HepG2 (cell line): ENCODE data around the gene GSTM4. TPM values are rescaled to one million over a fixed set of nuclear protein-coding genes. Genes with fewer than 3 reads are reported as not detected.

ENCODE experiments used
- ATAC-seq: fragments of 200-7000 bp; cut with Tn5 transposase; 3 replicates; pipeline ENCODE4 v1.9.1; 2020; ENCODE audit warnings: mild to moderate bottlenecking, moderate library complexity
- BruUV-seq: library from RNA; stranded (reverse); fragments of 400-500 nt; replicated peaks from 2 replicates; lab custom pipeline; 2021; lab: Mats Ljungman, UMichigan
- CTCF ChIA-PET: fragments of 300-600 bp; formaldehyde crosslinking; extraction: SDS; loops from one replicate; lab custom pipeline; 2021; ENCODE audit warnings: low total read pairs, inconsistent platforms, low intra/inter-chr PET ratio; lab: Yijun Ruan, JAX
- POLR2A ChIA-PET: fragments of 350-600 bp; sonication (Branson Sonifier 250); formaldehyde crosslinking; loops from one replicate; lab custom pipeline; 2020; ENCODE audit warnings: antibody characterized with exemption, inconsistent platforms; lab: Yijun Ruan, JAX
- DNase-seq: peaks from one replicate; pipeline ENCODE4 v3.0.0-alpha.2; 2015; ENCODE audit warnings: low spot score
- FAIRE-seq: peaks from 3 replicates; lab custom pipeline; 2011; peaks lifted over from hg19 to GRCh38; lab: Jason Lieb, UNC
- H2AFZ ChIP-seq: one replicate; pipeline ENCODE4 v1.6.1; 2011; ENCODE audit warnings: low read length, inconsistent platforms
- H3K27ac ChIP-seq: fragments of 300-600 bp; 3 replicates; pipeline ENCODE4 v1.8.0; 2011; ENCODE audit warnings: mixed run types, mild to moderate bottlenecking, mixed read lengths, low read length, inconsistent platforms; ENCODE audit not compliant: insufficient read depth; ENCODE audit errors: extremely low read length
- H3K27me3 ChIP-seq, 2 experiments: fragments of 200-600 bp in 1 of 2; 2 replicates in 1 of 2; 3 replicates in 1 of 2; pipeline versions ENCODE4 v1.6.0 to v1.8.0; 2011; ENCODE audit warnings: low read length in 2 of 2, mild to moderate bottlenecking in 2 of 2, moderate library complexity in 2 of 2, inconsistent platforms in 1 of 2; ENCODE audit not compliant: insufficient read depth in 2 of 2, control insufficient read depth in 1 of 2
- H3K36me3 ChIP-seq, 2 experiments: fragments of 200-600 bp in 1 of 2; replicated peaks in 1 of 2; 2 replicates in 1 of 2; 3 replicates in 1 of 2; pipeline versions ENCODE4 v1.5.1 to v1.8.0; 2011; ENCODE audit warnings: low read length in 2 of 2, inconsistent platforms in 1 of 2; ENCODE audit not compliant: insufficient read depth in 2 of 2, control insufficient read depth in 1 of 2
- H3K4me1 ChIP-seq: 2 replicates; pipeline ENCODE4 v1.5.1; 2012; ENCODE audit warnings: low read length, inconsistent platforms; ENCODE audit not compliant: insufficient read depth
- H3K4me2 ChIP-seq: 2 replicates; pipeline ENCODE4 v1.6.0; 2011; ENCODE audit warnings: low read depth, low read length, inconsistent platforms
- H3K4me3 ChIP-seq, 3 experiments: fragments of 200-600 bp in 1 of 3; sonication (generic), shearing (Covaris generic) in 1 of 3; replicated peaks in 1 of 3; 2 replicates each; pipeline ENCODE4 v1.5.1; 2011 to 2016; ENCODE audit warnings: low read length in 3 of 3, inconsistent platforms in 2 of 3, low read depth in 2 of 3, mild to moderate bottlenecking in 2 of 3, control low read depth in 1 of 3, mixed read lengths in 1 of 3; ENCODE audit not compliant: insufficient read depth in 1 of 3
- H3K79me2 ChIP-seq: one replicate; pipeline ENCODE4 v1.6.1; 2011; ENCODE audit warnings: low read length, inconsistent platforms; ENCODE audit not compliant: insufficient read depth
- H3K9ac ChIP-seq: 2 replicates; pipeline ENCODE4 v1.6.0; 2011; ENCODE audit warnings: mild to moderate bottlenecking, low read depth, low read length, inconsistent platforms; ENCODE audit not compliant: insufficient read depth
- H3K9me3 ChIP-seq: 2 replicates; pipeline ENCODE4 v1.5.1; 2012; ENCODE audit warnings: mild to moderate bottlenecking, low read length
- H4K20me1 ChIP-seq: 2 replicates; pipeline ENCODE4 v1.6.0; 2011; ENCODE audit warnings: inconsistent platforms, mild to moderate bottlenecking, low read length, moderate library complexity; ENCODE audit not compliant: insufficient read depth
- DMAP1 ChIP-seq: IDR thresholded peaks from 2 replicates; pipeline ENCODE4 v1.6.1; 2016
- DNMT1 ChIP-seq: sonication (generic); formaldehyde crosslinking; IDR thresholded peaks from 2 replicates; pipeline ENCODE4 v1.5.1; 2020; ENCODE audit warnings: mild to moderate bottlenecking, missing genetic modification reagents
- HHEX ChIP-seq: IDR thresholded peaks from 2 replicates; pipeline ENCODE4 v1.6.1; 2016; ENCODE audit warnings: control low read depth
- KDM5B ChIP-seq: sonication (generic); formaldehyde crosslinking; IDR thresholded peaks from 2 replicates; pipeline ENCODE4 v1.4.0; 2020; ENCODE audit warnings: missing genetic modification reagents, mild to moderate bottlenecking, borderline replicate concordance
- MTA1 ChIP-seq: sonication (generic); formaldehyde crosslinking; IDR thresholded peaks from 2 replicates; pipeline ENCODE4 v1.4.0; 2020; ENCODE audit warnings: missing genetic modification reagents, mild to moderate bottlenecking, borderline replicate concordance
- MYPOP ChIP-seq: sonication (generic); formaldehyde crosslinking; IDR thresholded peaks from 2 replicates; pipeline ENCODE4 v1.8.1; 2023; ENCODE audit warnings: mild to moderate bottlenecking, moderate library complexity, missing genetic modification reagents
- PHF21A ChIP-seq: sonication (generic); formaldehyde crosslinking; IDR thresholded peaks from 2 replicates; pipeline ENCODE4 v1.5.0; 2020; ENCODE audit warnings: mild to moderate bottlenecking, missing genetic modification reagents
- PHF8 ChIP-seq: sonication (generic); formaldehyde crosslinking; IDR thresholded peaks from 2 replicates; pipeline ENCODE4 v1.5.0; 2020; ENCODE audit warnings: missing genetic modification reagents
- PRMT3 ChIP-seq: sonication (generic); formaldehyde crosslinking; IDR thresholded peaks from 2 replicates; pipeline ENCODE4 v1.8.1; 2022; ENCODE audit warnings: low read depth, mild to moderate bottlenecking, moderate library complexity, missing genetic modification reagents, borderline replicate concordance
- RCOR2 ChIP-seq: IDR thresholded peaks from 2 replicates; pipeline ENCODE4 v1.6.1; 2016; ENCODE audit warnings: missing biosample characterization, missing genetic modification reagents
- ZBTB38 ChIP-seq: sonication (generic); formaldehyde crosslinking; IDR thresholded peaks from 2 replicates; pipeline ENCODE4 v1.5.1; 2020; ENCODE audit warnings: mild to moderate bottlenecking, missing genetic modification reagents
- ZFYVE20 ChIP-seq: sonication (generic); formaldehyde crosslinking; IDR thresholded peaks from 2 replicates; pipeline ENCODE4 v1.8.0; 2023; ENCODE audit warnings: low read depth, mild to moderate bottlenecking, moderate library complexity, missing genetic modification reagents, borderline replicate concordance
- ZNF207 ChIP-seq: fragments of 450-650 bp; IDR thresholded peaks from 2 replicates; pipeline ENCODE4 v1.6.1; 2016; ENCODE audit warnings: antibody characterized with exemption, borderline replicate concordance
- ZNF530 ChIP-seq: sonication (generic); formaldehyde crosslinking; IDR thresholded peaks from 2 replicates; pipeline ENCODE4 v1.5.0; 2020; ENCODE audit warnings: low read depth, mild to moderate bottlenecking, missing genetic modification reagents
- ZNF841 ChIP-seq: sonication (generic); formaldehyde crosslinking; IDR thresholded peaks from 2 replicates; pipeline ENCODE4 v1.8.1; 2023; ENCODE audit warnings: missing genetic modification reagents, borderline replicate concordance
- WGBS: methylation state at CpG from one replicate; pipeline ENCODE4 v1.1.6; 2017; ENCODE audit warnings: low lambda C conversion rate; 5-methylcytosine and 5-hydroxymethylcytosine counted together
- in situ Hi-C: cut with HindIII; loops from 2 replicates; pipeline ENCODE4 v1.10.0; 2017; ENCODE audit warnings: low pct_unique_long_range_greater_than_20kb; ENCODE audit not compliant: extremely low pct_ligation_motif_present
- intact Hi-C: fragments of 100-400 bp; cut with micrococcal nuclease; formaldehyde crosslinking; loops from one replicate; pipeline ENCODE4 v1.10.0; 2022; ENCODE audit not compliant: unreplicated experiment
- polyA plus RNA-seq, 8 experiments: library from polyadenylated mRNA; depleted of rRNA in 3 of 8; stranded (reverse) in 7 of 8; unstranded in 1 of 8; fragments of >200 nt; fragmentation: Illumina TruSeq in 4 of 8; extraction: Trizol in 4 of 8; gene quantifications; 2 replicates each; pipeline versions ENCODE4 v1.2.1 to v1.2.3, GENCODE V29; 2011 to 2016; ENCODE audit warnings: low read depth in 4 of 8, missing spikeins in 1 of 8, mixed read lengths in 1 of 8; ENCODE audit not compliant: insufficient read depth in 1 of 8
- total RNA-seq, 5 experiments: library from RNA; depleted of rRNA; stranded (reverse); fragments of >200 nt; fragmentation: Illumina TruSeq; extraction: Trizol; gene quantifications; 2 replicates each; pipeline ENCODE4 v1.2.3, GENCODE V29; 2016; ENCODE audit warnings: low read depth in 1 of 5
- TF ChIP-seq, protein P1 (sequence below): sonication (generic); formaldehyde crosslinking; IDR thresholded peaks from 2 replicates; pipeline ENCODE4 v1.5.0; 2020; ENCODE audit warnings: missing genetic modification reagents
- TF ChIP-seq, protein P2 (sequence below): sonication (generic); formaldehyde crosslinking; IDR thresholded peaks from 2 replicates; pipeline ENCODE4 v1.8.0; 2022; ENCODE audit warnings: mild to moderate bottlenecking, missing genetic modification reagents, borderline replicate concordance
- TF ChIP-seq, protein P3 (sequence below), 2 experiments: sonication (generic) in 1 of 2; formaldehyde crosslinking in 1 of 2; IDR thresholded peaks; 2 replicates each; pipeline versions ENCODE4 v1.4.0 to v1.6.1; 2018 to 2020; ENCODE audit warnings: missing genetic modification reagents in 2 of 2, borderline replicate concordance in 1 of 2, low read depth in 1 of 2, mild to moderate bottlenecking in 1 of 2, missing biosample characterization in 1 of 2

GSTM4 gene
- total and polyA plus RNA-seq, 2 of the 13 experiments (the other 11 are each of a cell fraction or from before 2014, with no cell fraction given) = 25.3 to 40.8 TPM

DNA sequence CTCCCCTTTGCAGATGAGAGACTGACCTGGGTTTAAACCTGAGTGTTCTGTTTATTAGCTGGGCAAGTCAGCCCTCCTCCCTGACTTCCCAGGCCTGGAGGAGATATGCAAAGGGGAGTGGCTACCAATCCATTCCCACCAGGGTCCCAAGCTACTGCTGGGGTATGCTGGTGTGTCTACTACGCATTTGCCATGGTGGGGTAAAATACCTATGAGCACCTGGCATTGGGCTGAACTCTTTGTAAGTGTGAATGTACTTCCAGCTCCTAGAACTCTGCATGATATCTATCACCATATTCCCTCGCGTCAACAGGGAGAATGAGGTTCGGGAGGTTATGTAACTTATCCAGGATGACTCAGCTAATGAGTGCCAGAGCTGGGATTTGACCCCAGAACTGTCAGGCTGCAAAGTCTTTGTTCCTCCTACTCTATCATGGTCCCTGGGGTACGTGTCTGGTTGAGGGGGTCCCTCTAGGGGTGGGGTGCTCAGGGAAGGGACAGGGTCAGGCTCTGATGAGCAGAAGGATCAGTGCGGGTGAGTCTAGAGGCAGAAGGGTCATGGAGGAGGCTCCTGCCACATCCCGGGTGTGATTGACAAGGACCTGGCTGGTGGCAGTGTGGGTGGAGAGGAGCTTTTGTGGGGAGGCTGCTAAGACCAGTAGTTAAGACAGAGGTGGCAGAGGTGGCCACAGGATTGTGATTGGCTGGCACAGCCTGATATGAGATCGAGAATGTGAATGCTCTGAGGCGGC, 19.5 kb upstream of the GSTM4 start (continued):
- no peak for TF ChIP-seq ZBTB38 (CRISPR knock-in tag)
- TF ChIP-seq PHF8 (CRISPR knock-in tag) = no peak; the same call in 1 of the 2 replicates
- TF ChIP-seq ZFYVE20 (CRISPR knock-in tag) = no peak
- 0 out of 2 replicates have a peak, but pooled peaks have one; percentile 21 for TF ChIP-seq DMAP1 (CRISPR knock-in tag)
- no peak for TF ChIP-seq RCOR2 (CRISPR knock-in tag)
- no peak for TF ChIP-seq PRMT3 (CRISPR knock-in tag)
- no peak for TF ChIP-seq ZNF207
- TF ChIP-seq MYPOP (CRISPR knock-in tag) = no peak
- TF ChIP-seq PHF21A (CRISPR knock-in tag) = peak; percentile 74
- TF ChIP-seq MTA1 (CRISPR knock-in tag) = peak; percentile 38; the same call in 1 of the 2 replicates
- TF ChIP-seq ZNF841 (CRISPR knock-in tag) = no peak

DNA sequence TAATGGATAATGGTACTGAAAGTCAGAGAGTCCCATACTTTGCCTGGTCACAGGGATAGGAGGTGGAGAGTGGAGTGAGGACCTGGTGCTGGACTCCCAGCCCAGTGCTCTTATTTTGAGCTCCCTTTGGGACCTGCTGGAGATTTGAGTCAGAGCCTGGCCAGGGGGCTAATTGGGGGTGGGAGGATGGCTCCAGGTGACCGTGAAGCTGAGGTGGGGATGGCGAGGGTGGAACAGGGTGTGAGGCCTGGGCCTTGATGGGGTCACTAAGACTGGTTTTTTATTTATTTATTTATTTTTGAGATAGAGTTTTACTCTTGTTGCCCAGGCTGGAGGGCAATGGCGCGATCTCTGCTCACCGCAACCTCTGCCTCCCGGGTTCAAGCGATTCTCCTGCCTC, 18.5 kb upstream of the GSTM4 start:
- FAIRE-seq = no peak
- Histone ChIP-seq H3K9me3 (no peaks in the 10 kb centered on the region), H4K20me1 (no peaks in the 10 kb centered on the region), H3K4me3 (no peak overlapping the region), H3K4me2 (no peak overlapping the region), H3K4me1 (peaks cover 27% of the 10 kb centered on the region), H3K27ac (no peak overlapping the region), H3K9ac (no peak overlapping the region), H3K79me2 (no peaks in the 10 kb centered on the region), H2AFZ (no peak overlapping the region), H3K27me3 (no peaks in the 10 kb centered on the region), H3K36me3 (no peaks in the 10 kb centered on the region)
- intact Hi-C loops = no loop called here
- WGBS = 96% methylated on average over 7 of the region's 7 CpGs
- BruUV-seq = no TSS peak
- ChIA-PET POLR2A (interaction anchor here (2.2 kb wide), 1 partner anchor 17 kb away, joined by 11 read pairs; no protein-coding TSS in a partner anchor), CTCF (no interaction called here)
- no peak for ATAC-seq
- DNase-seq = no peak
- in situ Hi-C loops = no loop called here
- TF ChIP-seq HHEX (CRISPR knock-in tag) = no peak
- TF ChIP-seq, protein P1, sequence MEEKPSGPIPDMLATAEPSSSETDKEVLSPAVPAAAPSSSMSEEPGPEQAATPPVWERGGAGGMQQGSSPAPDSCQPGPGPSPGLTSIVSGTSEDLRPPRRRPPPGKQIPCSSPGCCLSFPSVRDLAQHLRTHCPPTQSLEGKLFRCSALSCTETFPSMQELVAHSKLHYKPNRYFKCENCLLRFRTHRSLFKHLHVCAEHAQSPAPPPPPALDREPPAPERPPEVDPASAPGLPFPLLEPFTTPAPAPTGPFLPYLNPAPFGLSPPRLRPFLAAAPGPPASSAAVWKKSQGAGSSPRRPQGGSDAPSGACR (CRISPR knock-in tag) = no peak
- TF ChIP-seq ZNF530 (CRISPR knock-in tag) = no peak
- TF ChIP-seq, protein P2, sequence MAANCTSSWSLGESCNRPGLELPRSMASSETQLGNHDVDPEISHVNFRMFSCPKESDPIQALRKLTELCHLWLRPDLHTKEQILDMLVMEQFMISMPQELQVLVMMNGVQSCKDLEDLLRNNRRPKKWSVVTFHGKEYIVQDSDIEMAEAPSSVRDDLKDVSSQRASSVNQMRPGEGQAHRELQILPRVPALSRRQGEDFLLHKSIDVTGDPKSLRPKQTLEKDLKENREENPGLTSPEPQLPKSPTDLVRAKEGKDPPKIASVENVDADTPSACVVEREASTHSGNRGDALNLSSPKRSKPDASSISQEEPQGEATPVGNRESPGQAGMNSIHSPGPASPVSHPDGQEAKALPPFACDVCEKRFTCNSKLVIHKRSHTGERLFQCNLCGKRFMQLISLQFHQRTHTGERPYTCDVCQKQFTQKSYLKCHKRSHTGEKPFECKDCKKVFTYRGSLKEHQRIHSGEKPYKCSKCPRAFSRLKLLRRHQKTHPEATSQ (CRISPR knock-in tag) = no peak
- TF ChIP-seq, protein P3, sequence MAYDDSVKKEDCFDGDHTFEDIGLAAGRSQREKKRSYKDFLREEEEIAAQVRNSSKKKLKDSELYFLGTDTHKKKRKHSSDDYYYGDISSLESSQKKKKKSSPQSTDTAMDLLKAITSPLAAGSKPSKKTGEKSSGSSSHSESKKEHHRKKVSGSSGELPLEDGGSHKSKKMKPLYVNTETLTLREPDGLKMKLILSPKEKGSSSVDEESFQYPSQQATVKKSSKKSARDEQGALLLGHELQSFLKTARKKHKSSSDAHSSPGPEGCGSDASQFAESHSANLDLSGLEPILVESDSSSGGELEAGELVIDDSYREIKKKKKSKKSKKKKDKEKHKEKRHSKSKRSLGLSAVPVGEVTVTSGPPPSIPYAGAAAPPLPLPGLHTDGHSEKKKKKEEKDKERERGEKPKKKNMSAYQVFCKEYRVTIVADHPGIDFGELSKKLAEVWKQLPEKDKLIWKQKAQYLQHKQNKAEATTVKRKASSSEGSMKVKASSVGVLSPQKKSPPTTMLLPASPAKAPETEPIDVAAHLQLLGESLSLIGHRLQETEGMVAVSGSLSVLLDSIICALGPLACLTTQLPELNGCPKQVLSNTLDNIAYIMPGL (CRISPR knock-in tag; IDR thresholded peaks at IDR 0.05; ENCODE audit: borderline replicate concordance in 1 of 2, low read depth in 1 of 2) = no peak
- no peak for TF ChIP-seq KDM5B (CRISPR knock-in tag)
- no peak for TF ChIP-seq DNMT1 (CRISPR knock-in tag)
